SW480 (cell line): ENCODE data around the gene TCERG1L.
"Not testable (repeated sequence)": the region's sequence is repeated elsewhere in the genome, so short reads cannot be mapped to it uniquely, and the experiment has no call there.

Source experiments
- DNase-seq: peaks from one replicate; pipeline ENCODE4 v3.0.0-alpha.2; 2016; ENCODE audit warnings: low spot score

Gene TCERG1L

DNA sequence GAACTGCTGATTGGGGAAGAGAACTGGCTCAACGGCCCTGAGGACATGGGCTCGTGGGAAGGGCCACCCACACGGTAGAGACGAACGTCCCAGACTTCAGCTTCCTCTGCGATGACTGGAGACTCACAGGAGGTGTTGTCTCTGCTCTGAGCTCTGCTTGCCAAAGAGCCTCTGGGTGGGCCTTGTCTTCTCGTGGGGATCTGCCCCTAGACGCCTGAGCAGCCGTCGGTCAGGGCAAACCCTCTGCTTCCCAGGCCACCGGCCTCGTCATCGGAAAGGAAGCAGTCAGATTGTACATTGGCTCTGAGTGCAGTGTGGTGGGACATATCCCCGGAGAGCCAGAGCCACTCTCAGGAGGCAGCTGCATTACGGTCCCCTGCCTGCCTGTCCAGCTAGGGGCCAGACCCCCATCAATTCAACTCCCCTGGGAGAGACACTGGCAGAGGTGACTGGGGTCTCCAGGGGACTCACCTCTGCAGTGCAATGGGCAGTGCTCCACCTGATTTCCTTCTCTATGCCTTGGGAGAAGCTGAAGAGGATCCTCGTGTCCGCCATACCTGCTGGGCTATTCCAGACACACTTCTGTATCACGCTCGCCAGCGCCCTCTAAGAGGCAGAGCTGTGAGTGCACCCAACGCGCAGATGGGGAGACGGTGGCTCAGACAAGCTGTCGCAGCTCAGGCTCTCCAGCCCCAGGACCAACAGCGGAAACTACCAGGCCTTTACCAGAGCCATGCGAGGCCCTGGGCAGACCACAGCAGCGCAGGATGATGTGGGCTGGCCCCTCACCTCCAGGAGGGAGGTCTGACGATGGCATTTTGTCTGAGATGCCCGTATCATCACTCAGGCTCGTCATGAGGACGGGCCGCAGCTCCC lies 227.4 kb downstream of the TCERG1L start:
- DNase-seq, result no peak

DNA sequence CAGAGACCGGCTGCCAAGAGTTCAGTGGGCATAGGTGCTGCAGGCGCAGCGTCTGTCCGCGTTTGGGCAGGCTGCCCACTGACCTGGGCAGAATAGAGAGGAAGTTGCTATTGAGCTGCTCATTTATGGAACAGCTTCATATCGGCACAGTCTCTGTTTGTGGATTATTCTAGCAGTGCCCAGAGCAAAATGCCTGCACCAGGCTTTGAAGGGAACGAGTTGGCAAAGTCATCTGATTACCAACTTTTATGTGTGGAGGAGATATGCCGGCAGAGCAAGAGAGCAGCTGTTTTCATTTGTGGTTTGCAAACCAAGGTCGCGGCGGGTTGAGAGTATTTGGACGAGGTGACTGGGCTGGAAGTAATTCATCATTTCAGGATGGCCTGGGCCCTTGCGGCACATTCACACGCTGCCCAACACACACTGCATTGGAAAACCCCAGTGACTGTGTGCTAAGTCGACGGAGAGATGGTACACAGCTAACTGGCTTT lies 228.5 kb downstream of the TCERG1L start:
- peak; percentile 41 for DNase-seq

DNA sequence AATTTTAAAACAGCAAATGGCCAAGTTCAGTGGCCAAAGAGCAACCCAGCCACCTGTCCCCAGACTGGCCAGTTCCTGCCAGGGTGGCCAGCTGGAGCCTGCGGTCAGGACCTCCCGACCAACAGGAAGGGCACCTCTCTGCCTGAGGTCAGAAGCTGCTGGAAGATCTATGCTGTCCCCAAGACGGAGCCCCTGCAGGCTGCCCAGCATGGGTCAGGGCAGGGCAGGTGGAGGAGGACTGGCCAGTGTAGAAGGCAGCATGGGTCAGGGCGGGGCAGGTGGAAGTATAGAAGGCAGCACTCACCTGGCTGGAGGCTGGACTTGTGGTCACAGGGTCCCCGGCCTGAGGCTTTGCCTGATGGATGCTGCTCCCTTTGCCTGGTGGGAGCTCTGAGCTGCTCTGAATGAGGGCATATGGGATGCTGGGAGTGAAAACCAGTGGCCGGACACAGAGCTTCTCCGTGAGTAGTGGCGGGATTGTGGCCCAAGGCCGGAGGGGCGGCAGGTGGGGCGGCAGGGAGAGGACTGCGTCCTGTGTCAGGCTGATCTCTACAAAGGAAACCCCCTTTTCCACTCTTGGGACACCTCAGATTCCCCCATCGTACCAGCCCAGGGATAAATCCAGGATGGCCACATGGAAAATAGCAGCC lies 229.2 kb downstream of the TCERG1L start:
- no peak for DNase-seq

DNA sequence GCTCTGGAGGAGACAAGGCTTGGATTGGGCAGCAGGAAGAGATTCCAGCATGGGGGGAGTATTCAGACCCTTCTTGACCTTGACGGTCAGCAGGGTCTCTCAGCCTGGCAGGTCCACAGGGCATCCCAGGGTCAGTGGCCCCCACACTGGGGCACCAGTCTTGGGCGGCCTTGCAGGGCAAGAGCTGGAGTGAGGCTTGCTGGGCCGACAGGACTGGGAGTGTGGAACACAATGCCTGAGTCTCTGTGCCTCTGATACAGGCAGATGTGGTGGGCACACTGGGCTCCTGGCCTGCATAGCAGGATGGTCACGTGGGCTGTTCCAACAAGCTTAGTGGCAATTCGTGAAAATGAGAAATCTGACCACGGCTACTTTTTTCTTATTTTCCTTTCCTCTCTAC lies 229.7 kb downstream of the TCERG1L start:
- no peak for DNase-seq

DNA sequence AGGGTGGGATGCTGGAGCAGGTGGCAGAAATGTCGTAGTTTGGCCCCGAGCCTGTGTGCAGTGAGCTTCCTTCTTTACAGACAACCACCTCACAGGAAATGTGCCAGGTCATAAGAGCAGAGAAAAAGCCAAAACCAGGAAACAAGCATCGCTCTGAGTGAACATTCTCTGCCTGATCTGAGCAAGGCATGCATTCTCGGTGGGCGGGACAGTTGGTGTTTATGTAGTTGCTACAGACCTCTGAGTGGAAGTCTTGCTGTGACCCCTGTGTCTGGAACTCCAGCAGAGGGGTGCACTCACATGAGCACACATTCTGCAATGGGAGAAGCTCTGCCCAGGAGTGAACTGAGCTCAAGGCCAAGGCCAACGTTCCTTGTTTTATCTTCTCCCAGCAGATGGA lies 230.1 kb downstream of the TCERG1L start:
- no peak for DNase-seq

DNA sequence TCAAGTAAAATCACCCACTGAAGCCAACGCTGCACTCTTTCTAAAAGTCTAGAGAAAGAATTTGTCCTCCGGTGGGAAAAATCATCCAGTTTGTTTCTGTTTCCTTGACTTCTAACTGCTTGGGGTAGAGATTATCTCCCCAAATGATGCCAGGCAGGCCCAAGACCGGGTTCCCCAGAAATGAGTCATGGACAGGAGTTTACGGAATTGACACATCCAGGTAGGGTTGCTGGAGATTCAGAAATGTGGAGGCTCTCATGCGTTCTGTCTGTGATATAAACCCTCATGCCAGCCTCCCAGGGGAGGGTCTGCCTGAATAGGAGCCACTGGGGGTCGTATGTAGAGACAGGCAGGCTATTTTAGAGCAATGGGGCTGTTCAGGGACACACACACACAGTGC lies 230.9 kb downstream of the TCERG1L start:
- DNase-seq, result no peak

DNA sequence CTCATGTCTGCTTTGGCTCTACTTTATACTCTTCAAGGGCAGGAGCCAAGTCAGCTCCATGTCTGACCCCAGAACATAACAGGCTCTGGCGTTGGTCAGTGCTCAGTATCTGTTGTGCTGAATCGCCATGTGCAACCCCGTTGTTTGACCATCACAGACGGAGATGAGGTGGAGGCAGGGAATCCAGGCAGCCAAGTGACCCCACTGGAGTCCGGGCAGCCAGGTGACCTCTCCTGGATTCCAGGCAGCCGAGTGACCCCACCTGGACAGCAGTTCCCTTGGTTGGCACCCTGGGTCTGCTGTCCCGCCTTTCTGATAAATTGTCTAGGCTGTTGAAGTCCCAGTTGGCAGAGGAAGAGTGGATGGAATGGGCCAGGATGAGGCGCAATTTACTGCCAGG lies 232.2 kb downstream of the TCERG1L start:
- no peak for DNase-seq

DNA sequence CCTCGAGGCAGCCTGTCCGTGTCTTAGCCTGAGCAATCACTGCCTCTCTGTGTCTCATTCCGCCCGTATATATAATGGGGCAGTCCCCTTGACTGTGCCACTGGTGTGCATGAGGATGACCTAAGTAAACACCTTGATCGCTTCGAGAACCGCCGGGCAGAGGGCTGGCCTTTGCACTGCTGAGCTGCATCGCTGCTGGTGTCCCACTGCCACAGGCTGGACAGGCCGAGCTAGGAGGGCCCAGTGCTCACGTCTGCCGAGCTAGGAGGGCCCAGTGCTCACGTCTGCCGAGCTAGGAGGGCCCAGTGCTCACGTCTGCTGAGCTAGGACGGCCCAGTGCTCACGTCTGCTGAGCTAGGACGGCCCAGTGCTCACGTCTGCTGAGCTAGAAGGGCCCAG lies 232.6 kb downstream of the TCERG1L start:
- DNase-seq, result not testable (repeated sequence)

DNA sequence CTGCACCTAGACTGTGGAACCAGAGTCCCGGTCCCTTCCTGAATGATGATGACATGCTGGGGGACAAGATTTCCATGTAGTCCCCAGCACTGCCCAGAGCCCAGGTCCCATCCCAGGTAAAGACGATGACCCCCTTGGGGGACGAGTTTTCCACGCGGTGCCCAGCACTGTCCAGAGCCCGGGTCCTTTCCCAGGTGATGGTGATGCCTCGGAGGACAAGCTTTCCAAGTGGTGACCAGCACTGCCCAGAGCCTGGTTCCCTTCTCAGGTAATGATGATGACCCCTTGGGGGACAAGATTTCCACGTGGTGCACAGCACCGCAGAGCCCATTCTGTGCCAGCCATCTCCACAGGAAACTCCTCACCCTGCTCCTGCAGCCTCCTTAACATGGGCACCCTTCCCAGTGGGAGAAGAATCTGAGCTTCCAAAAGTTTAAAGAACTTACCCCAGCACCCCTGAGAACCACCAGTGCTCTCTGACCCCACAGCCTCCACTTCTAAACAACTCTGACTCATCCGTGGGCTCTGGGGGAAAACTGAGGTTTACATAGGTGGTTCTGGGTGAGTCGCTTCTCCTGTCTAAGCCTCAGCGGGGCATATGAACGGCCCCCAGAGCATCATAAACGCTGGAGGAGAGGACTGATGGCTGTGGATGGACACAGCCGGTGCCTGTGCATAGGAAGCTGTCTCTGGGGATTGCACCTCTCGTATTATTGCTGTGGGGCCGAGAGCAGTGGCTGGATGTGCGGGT lies 233.2 kb downstream of the TCERG1L start:
- DNase-seq, result no peak

DNA sequence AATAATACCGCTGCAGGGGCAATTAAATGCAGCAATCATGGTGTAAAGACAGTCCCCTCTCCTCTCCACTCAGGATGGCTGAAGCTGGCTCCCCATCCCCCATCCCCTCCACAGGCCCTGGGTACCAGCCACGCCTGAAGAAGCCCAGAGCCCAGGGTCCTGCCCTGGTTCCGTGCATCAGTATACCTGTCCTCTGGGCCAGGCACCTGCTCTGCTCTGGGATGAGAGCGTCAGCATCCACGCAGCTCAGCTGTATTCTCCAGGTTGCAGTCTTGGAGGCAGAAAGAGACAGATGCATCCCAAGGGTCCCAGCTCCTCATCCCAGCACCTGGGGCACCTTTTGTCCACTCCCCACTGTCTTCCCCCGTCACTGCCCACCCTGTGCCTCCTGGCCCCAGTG lies 233.8 kb downstream of the TCERG1L start:
- DNase-seq, result no peak

DNA sequence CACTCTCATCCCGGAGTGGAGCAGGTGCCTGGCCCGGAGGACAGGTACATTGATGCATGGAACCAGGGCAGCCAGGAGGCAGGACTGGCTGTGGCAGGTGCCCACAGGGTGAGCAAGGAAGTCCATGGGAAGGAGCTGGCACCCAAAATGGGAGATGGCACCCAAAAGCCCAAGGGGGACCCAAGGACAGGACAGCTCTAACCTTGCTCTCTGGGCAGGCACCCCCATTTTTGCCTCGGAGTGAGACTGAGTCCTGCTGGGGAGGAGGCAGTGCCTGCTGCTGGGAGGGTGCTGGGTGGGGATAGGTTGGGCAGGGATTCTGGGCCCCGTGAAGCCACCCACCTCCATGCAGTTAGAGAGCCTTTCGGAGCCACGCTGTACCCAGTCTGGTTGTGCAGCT lies 234.5 kb downstream of the TCERG1L start:
- DNase-seq, result no peak

DNA sequence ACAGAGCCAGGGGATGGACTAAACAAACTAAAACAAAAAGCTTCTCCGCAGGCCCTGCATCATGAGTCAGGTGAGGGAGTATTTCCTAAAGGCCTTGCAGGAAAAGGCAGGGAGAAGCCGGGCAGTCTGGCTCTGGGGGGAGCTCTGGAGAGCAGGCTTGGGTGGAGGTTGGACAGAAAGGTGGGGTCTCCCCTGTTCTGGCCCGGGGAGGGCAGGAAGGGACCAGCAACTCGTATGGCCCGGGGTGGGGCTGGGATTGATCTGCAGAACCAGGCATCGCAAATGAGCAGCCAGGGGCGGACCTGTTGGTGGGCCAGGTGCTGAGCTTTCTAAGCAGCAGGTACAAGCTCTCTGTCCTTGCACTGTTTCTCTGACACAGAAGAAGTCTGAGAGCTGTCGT lies 235.2 kb downstream of the TCERG1L start:
- no peak for DNase-seq

DNA sequence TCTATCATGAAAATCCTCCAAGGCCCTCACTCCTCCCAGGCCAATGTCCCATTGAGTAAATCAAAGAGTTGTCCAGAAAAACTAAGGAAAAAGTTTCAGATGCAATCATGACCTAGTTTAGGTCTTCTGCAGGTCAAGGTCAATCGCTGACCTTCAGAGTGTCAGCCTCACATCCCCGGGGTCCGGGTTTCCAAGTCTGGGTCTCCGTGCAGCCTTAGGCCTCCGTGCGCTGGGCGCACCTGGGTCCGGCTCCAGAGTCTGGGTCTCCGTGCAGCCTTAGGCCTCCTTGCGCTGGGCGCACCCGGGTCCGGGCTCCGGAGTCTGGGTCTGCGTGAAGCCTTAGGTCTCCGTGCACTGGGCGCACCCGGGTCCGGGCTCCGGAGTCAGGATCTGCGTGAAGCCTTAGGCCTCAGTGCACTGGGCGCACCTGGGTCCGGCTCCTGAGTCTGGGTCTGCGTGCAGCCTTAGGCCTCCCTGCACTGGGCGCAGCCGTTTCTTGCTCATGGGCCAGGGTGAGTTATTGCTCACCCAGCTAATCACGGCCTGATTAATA lies 236.2 kb downstream of the TCERG1L start:
- no peak for DNase-seq

DNA sequence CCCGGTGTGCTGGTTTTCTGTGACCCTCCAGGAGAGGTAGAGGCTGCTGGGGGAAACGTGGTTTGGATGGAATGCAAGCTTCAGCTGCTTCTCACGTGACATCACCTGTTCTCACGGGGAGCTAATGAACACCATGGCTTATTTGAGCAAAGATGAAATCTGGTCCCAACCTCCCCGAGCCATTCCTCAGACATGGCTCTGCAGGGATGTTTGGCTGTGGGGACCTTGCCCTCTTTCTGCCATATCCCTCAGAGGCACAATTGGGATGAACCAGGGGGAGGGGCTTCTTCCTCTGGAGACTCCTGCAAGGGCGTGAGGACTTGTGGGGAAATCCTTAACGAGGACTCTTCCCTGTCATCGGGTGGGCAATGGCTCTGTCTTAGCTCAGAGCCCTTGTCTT lies 236.8 kb downstream of the TCERG1L start:
- DNase-seq, result no peak

DNA sequence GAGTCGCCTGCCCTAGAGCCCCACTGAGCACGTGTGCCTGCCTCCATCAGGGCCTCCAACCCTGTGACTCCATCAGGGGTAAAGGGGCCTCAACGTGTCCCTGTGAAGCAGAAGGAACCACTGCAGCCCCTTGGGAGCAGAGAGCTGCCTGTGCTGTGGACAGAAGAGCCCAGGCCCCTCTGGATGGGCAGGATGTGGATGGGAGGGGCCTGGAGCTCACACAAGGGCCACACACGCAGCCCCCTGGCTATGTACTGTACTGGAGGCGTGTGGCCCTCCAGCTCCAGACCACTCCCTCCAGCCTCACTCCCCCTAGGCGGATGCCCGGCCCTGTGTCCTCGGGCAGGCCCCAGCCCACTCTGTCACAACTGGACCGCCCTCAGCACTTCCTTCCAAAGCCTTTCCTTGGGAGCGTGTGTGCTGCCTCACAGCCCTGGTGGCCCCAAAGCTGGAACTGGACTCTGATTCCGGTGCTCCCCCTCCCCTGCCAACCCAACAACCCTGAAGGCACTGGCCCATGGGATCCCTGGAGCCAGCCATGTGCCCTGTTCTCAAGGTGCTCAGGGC lies 238.0 kb downstream of the TCERG1L start:
- DNase-seq, result no peak

DNA sequence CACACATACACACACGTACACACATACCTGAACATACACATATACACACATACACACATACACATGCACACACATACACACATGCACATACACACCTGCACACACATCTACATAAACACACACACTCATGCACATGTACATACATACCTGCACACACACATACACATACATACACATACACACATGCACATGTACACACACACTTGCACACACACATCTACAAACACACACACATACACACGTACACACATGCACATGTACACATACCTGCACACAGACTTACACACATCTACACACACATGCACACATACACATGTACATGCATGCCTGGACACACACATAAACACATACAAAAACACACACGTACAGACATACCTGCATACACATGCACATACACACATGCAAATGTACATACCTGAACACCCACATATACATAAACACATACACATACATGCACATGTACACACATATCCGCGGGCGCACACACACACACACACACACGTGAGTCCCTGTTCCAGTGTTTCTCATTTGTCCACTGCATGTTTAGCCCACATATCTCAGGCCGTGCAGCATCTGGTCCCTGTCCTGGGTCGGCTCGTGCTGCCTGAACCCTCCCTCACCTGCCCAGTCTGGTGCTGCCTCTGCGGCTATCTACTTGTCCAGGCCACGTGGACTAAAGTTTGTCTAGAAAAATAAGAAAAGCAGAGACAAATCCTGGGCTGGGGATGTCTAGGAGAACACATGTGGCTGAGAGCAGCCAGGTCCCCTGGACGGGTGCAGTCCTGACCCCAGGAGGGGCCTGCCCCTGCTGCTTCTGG lies 238.7 kb downstream of the TCERG1L start:
- no peak for DNase-seq

DNA sequence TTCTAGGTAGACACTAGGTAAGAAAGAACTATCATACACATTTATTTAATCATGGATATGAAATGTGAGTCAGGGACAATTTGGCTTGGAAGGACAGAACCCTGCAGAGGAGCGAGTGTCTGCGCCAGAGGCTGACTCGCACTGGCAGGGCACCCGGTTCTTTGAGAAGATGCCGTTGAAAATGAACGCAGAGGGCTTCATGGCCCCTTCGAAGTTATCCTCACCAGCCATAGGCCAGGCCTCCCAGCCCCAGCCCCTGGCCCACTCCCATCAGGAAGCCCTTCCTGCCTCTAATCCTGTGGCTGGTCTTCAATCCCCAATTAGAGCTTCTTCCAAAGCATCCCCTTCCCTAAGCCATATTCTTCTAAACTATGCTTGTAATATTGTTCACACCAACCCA lies 239.8 kb downstream of the TCERG1L start:
- DNase-seq, result no peak

DNA sequence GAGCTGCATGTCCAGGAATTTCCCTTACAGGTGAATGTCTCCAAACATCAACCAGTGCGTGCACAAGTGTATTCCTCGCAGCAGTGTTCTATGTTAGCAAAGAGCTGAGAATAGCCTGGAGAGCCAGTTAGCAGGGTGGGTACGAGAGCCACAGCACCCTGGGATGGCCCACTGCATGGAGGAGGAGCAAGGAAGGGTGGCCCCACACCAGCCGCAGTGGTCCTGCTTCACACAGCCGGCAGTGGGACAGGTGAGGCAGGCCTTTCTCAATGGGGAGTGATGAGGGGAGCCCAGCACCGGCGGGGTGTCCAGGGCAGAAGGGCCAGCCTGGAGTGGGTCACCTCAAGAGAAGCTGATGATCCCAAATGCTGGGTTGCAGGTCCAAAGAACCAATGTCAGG lies 240.7 kb downstream of the TCERG1L start:
- no peak for DNase-seq

DNA sequence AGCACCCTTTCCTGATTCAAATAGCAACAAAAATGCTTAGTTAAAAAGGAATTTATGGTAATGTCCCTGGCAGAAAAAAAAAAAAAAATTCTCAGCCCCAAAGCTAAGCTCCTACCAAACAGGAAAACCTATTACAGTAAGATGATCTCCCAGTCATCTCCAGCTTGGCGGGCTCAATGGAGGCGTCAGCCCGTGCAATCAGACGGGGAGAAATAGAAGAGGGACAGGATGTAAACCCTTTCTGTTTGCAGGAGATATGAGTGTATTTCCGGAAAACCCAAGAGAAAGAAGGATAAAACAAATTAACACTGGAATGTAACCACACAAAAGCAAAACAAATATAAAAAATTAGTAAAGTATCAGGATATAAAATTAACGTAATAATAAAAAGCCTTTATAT lies 242.8 kb downstream of the TCERG1L start:
- DNase-seq, result no peak

DNA sequence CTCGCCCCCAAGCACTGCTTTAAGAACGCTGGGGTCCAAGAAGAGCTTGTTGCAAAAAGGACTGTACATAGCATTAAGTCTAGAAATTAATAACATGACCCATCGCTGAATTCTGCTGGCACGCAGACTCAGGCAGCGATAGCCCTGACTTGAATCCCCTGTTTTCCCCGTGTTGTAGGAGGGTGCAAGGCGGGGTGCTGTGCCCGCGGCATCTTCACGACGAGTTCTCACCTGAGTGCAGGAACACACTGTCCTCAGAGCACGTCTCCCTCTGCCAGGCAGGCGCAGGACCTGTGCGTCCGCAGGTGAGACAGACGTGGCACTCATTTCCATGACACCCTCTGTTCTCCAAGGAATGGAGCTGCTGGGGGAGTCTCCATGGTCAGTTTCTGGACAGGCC lies 243.2 kb downstream of the TCERG1L start:
- DNase-seq, result no peak

DNA sequence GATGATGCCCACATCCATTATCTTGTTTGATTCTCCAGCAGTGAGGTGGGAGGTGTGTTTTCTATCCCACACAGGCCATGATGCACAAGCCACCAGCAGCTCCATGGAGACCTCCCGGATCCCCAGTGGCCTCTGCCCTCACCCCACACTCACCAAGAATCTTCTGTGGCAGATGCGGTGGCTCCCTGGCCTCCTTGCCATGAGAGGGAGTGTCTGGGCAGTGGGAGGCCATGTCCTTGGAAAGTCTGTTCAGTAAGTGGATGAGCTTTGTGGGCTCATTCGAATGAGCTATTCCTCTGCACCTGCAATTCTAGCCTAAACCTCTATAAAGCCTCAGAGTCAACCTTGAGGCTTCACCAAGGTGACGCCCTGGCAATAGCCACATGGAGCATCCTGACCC lies 243.8 kb downstream of the TCERG1L start:
- DNase-seq, result no peak
